Uterus (tissue), 4 donors: ENCODE measurements around the gene MAGI3. TPM values are rescaled to one million over a fixed set of nuclear protein-coding genes. Genes with fewer than 3 reads are reported as not detected.

ENCODE experiments used
- DNase-seq, 2 donors: peaks; one replicate each; pipeline ENCODE4 v3.0.0-alpha.2; 2019 to 2020
- H3K27ac ChIP-seq, 2 donors: fragments of 200-600 bp; sonication (generic); 1 replicate in 1 of 2; 2 replicates in 1 of 2; pipeline ENCODE4 v1.5.1; 2016 to 2018
- H3K27me3 ChIP-seq, 2 donors: fragments of 200-600 bp; sonication (generic); one replicate each; pipeline ENCODE4 v1.5.1; 2018 to 2019; ENCODE audit warnings: control low read depth in 1 of 2
- H3K36me3 ChIP-seq, 2 donors: fragments of 200-600 bp; sonication (generic); one replicate each; pipeline ENCODE4 v1.5.1; 2019; ENCODE audit warnings: control low read depth in 1 of 2
- H3K4me1 ChIP-seq, 2 donors: fragments of 200-600 bp; sonication (generic); one replicate each; pipeline ENCODE4 v1.5.1; 2018 to 2019; ENCODE audit warnings: control low read depth in 1 of 2
- H3K4me3 ChIP-seq, 2 donors: fragments of 200-600 bp; sonication (generic); 1 replicate in 1 of 2; 2 replicates in 1 of 2; pipeline ENCODE4 v1.5.1; 2018 to 2019; ENCODE audit warnings: mild to moderate bottlenecking in 1 of 2
- H3K9me3 ChIP-seq, 2 donors: fragments of 200-600 bp; sonication (generic); one replicate each; pipeline ENCODE4 v1.5.1; 2019; ENCODE audit warnings: control low read depth in 1 of 2
- CTCF ChIP-seq, 4 experiments: fragments of 200-600 bp in 2 of 4; fragments of 450-650 bp in 2 of 4; sonication (generic) in 2 of 4; IDR thresholded peaks; one replicate each; pipeline ENCODE4 v1.5.1; 2016 to 2019; ENCODE audit warnings: antibody characterized with exemption in 4 of 4, mild to moderate bottlenecking in 2 of 4, moderate library complexity in 1 of 4
- POLR2A ChIP-seq, 2 donors: fragments of 450-650 bp; IDR thresholded peaks; one replicate each; pipeline ENCODE4 v1.6.1; 2016; ENCODE audit warnings: antibody characterized with exemption in 2 of 2, mild to moderate bottlenecking in 1 of 2, moderate library complexity in 1 of 2
- intact Hi-C: fragments of 100-400 bp; cut with DNase I; formaldehyde crosslinking; loops from one replicate; pipeline ENCODE4 v1.15.1; 2023; ENCODE audit warnings: low total_unique reads
- total RNA-seq, 4 donors: library from RNA; depleted of rRNA in 3 of 4; stranded (reverse); fragments of >200 nt in 3 of 4; gene quantifications; one replicate each; pipeline versions ENCODE4 v1.1.0 to v1.2.4, GENCODE V29; 2014 to 2023
- donor health status: DM: yes; HTN: yes; CAD: no.

MAGI3 gene
- total RNA-seq, 4 donors from 2014 or later = 12.4 to 37.5 (median 26.4) TPM

- TF ChIP-seq POLR2A (IDR thresholded peaks at IDR 0.05) (no peak), CTCF (IDR thresholded peaks at IDR 0.05) (no peak)
- intact Hi-C loops = no loop called here
- H3K27me3 ChIP-seq = no peaks in the 10 kb centered on the region
- H3K27ac ChIP-seq = no peak overlapping the region
- DNase-seq = no peak
- H3K36me3 ChIP-seq = no peaks in the 10 kb centered on the region
- H3K9me3 ChIP-seq = no peaks in the 10 kb centered on the region
- no peaks in the 10 kb centered on the region for H3K4me1 ChIP-seq
- no peak overlapping the region for H3K4me3 ChIP-seq
Observed at GRCh38 chr1:113534130-113534817, 144.0 kb downstream of the MAGI3 start.

GRCh38 chr1:113534875-113535274, 144.6 kb downstream of the MAGI3 start:
- no peaks in the 10 kb centered on the region for H3K36me3 ChIP-seq
- H3K9me3 ChIP-seq = no peaks in the 10 kb centered on the region
- no peak overlapping the region for H3K27ac ChIP-seq
- H3K4me3 ChIP-seq = no peak overlapping the region
- H3K4me1 ChIP-seq = no peaks in the 10 kb centered on the region
- no peak for DNase-seq
- H3K27me3 ChIP-seq = no peaks in the 10 kb centered on the region
- TF ChIP-seq POLR2A (IDR thresholded peaks at IDR 0.05) = no peak
- TF ChIP-seq CTCF (IDR thresholded peaks at IDR 0.05) = no peak
- intact Hi-C loops = no loop called here

GRCh38 chr1:113536182-113536780, 146.0 kb downstream of the MAGI3 start:
- no peaks in the 10 kb centered on the region for H3K9me3 ChIP-seq
- TF ChIP-seq CTCF (IDR thresholded peaks at IDR 0.05) = no peak
- no peak for TF ChIP-seq POLR2A (IDR thresholded peaks at IDR 0.05)
- no peaks in the 10 kb centered on the region for H3K27me3 ChIP-seq
- H3K4me3 ChIP-seq = no peak overlapping the region
- H3K36me3 ChIP-seq = no peaks in the 10 kb centered on the region
- H3K4me1 ChIP-seq = no peaks in the 10 kb centered on the region
- intact Hi-C loops = no loop called here
- no peak overlapping the region for H3K27ac ChIP-seq
- DNase-seq = no peak

GRCh38 chr1:113538225-113538624, 147.9 kb downstream of the MAGI3 start:
- H3K27ac ChIP-seq = no peak overlapping the region
- no peak for DNase-seq
- H3K27me3 ChIP-seq = no peaks in the 10 kb centered on the region
- H3K4me1 ChIP-seq = no peaks in the 10 kb centered on the region
- H3K36me3 ChIP-seq = no peaks in the 10 kb centered on the region
- no peak overlapping the region for H3K4me3 ChIP-seq
- intact Hi-C loops = no loop called here
- no peak for TF ChIP-seq POLR2A (IDR thresholded peaks at IDR 0.05)
- no peak for TF ChIP-seq CTCF (IDR thresholded peaks at IDR 0.05)
- H3K9me3 ChIP-seq = no peaks in the 10 kb centered on the region

GRCh38 chr1:113540335-113540734, 150.0 kb downstream of the MAGI3 start:
- intact Hi-C loops = no loop called here
- no peak overlapping the region for H3K27ac ChIP-seq
- H3K4me3 ChIP-seq = no peak overlapping the region
- H3K36me3 ChIP-seq = no peaks in the 10 kb centered on the region
- no peaks in the 10 kb centered on the region for H3K4me1 ChIP-seq
- no peaks in the 10 kb centered on the region for H3K9me3 ChIP-seq
- H3K27me3 ChIP-seq = no peaks in the 10 kb centered on the region
- no peak for TF ChIP-seq CTCF (IDR thresholded peaks at IDR 0.05)
- no peak for TF ChIP-seq POLR2A (IDR thresholded peaks at IDR 0.05)
- no peak for DNase-seq
